ENCODE results near the gene ANAPC15. TPM values are rescaled to one million over a fixed set of nuclear protein-coding genes. Genes with fewer than 3 reads are reported as not detected.

The ANAPC15 gene
- total RNA-seq, 1 experiment from 2014 or later: 65.6 TPM

DNA sequence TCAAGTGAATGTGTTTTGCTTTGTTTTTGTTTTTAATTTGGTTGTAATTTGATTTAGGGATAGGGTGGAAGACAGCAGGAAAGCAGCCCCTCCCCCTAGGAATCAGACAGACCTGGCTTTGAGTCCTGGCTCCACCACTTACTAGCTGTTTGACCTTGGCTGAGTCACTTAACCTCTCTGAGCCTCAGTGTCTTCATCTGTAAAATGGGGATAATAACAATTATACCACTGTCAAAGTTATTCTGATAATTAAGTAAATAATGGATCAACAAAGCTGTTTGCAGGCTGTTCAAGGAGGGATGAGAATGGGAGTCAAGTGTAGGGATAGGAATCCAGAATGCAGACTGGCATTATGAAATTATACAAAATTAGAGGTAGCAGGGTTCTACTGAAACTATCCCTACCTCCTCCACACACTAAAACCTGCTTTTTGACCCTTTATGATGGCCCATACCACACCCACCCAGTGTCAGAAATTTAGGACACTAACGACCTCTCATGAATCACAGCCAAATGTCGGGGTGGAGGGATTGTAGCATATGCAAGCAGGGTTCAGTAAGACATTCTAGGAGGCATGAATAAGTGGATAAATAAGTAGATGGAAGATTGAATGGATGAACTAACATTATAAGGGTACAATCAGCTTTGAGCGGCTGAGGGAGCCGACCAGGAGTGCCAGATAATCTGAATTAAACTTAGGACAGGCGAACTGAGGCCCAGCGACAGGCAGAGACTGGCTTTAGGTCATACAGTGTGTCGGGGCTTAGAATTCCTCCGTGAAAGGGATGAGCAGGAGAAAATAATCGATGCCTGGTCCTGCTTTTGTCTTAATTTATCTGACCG, 974 bp downstream of the ANAPC15 start:
- ChIA-PET POLR2A (interaction anchor here (0.6 to 1.6 kb wide), 7 partner anchors 11 to 127 kb away, joined by 3 to 6 read pairs (median 3); no protein-coding TSS in a partner anchor), CTCF (interaction anchor here (1.0 to 1.5 kb wide), 2 partner anchors 86 to 319 kb away, joined by 4 read pairs; no protein-coding TSS in a partner anchor), RAD21 (ENCODE audit: low non-redundant PET in 1 of 2, low total read pairs in 2 of 2, uncharacterized antibody in 2 of 2, unreplicated experiment in 2 of 2) (no interaction called here)
- Histone ChIP-seq H2AFZ (ENCODE audit: low read depth, low read length, poor library complexity, severe bottlenecking) (no peak overlapping the region), H3K79me2 (ENCODE audit: insufficient read depth, low read length) (no peaks in the 10 kb centered on the region), H3K9me3 (ENCODE audit: control insufficient read depth in 1 of 2, insufficient read depth in 1 of 2, low read depth in 1 of 2, low read length in 2 of 2) (no peaks in the 10 kb centered on the region), H3K27ac (ENCODE audit: low read depth, low read length) (peak overlapping the region; percentile 76), H3K4me2 (ENCODE audit: low read length) (peak overlapping the region; percentile 74), H3K9ac (ENCODE audit: low read length) (peak overlapping the region; percentile 83), H3K9me2 (ENCODE audit: insufficient read depth) (no peaks in the 10 kb centered on the region), H3K4me1 (ENCODE audit: control insufficient read depth in 1 of 2, insufficient read depth in 2 of 2, low read length in 2 of 2) (peaks cover 4 to 20% of the 10 kb centered on the region in 2 experiments; a peak in 3 of 4 replicates), H3K27me3 (ENCODE audit: insufficient read depth, low read length) (no peaks in the 10 kb centered on the region), H3K36me3 (ENCODE audit: control insufficient read depth in 1 of 2, insufficient read depth in 2 of 2, low read length in 2 of 2) (no peaks in the 10 kb centered on the region), H4K20me1 (ENCODE audit: insufficient read depth) (no peaks in the 10 kb centered on the region), H3K4me3 (replicated peaks in 1 of 2; ENCODE audit: low read depth in 1 of 2, low read length in 2 of 2) (peak overlapping the region; percentile 60 to 82)
- no peak for TF ChIP-seq EZH2 (IDR thresholded peaks at IDR 0.05)
- 0 out of 2 replicates have a peak, but pooled peaks have one; percentile 10 for TF ChIP-seq SP1 (IDR thresholded peaks at IDR 0.05; ENCODE audit: low read depth)
- peak; percentile 54 for TF ChIP-seq ZFX (IDR thresholded peaks at IDR 0.05)
- no peak for TF ChIP-seq ELF1 (IDR thresholded peaks at IDR 0.05; ENCODE audit: borderline replicate concordance, low read depth)
- TF ChIP-seq REST (IDR thresholded peaks at IDR 0.05; ENCODE audit: low read depth): no peak
- ATAC-seq: peak; percentile 8; the same call in 1 of the 2 replicates
- TSS peak; percentile 92 for BruUV-seq (replicated peaks)
- intact Hi-C loops (cut with micrococcal nuclease): loop anchor here (1.0 to 10.0 kb wide), 2 partner anchors 8 to 323 kb away; partner anchors contain the start of genes CLPB and LAMTOR1
- no peak for DNase-seq (ENCODE audit: low read depth, low spot score)

All from HCT116 (cell line).